Stimulated activated CD8-positive, alpha-beta memory T cell treated with anti-CD3 and anti-CD28 coated beads, Interleukin-7, amount 100 ng/mL, for 4 hours (primary cell): Measurements from ENCODE around the gene ZFTA.

Experiments
- DNase-seq, 2 donors: peaks; one replicate each; pipeline ENCODE4 v3.0.0-alpha.2; 2020; ENCODE audit warnings: low read depth in 2 of 2

The ZFTA gene

DNA sequence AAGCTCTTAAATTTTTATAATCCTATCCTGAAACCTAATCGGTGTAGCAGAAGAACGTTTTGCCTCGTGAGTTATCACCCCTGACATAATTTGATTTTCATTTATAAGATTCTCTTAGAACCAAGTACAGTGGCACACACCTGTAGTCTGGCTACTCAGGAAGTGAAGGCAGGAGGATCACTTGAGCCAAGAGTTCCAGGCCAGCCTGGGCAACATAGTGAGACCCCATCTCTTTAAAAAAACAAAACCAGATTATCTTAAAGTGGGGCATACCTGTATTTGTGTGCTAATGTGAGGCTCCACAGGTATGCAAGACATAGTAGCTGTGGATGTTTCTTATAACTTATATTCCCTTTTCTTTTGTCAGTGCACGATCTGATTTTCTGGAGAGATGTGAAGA, 19.0 kb downstream of the ZFTA start:
- no peak for DNase-seq

DNA sequence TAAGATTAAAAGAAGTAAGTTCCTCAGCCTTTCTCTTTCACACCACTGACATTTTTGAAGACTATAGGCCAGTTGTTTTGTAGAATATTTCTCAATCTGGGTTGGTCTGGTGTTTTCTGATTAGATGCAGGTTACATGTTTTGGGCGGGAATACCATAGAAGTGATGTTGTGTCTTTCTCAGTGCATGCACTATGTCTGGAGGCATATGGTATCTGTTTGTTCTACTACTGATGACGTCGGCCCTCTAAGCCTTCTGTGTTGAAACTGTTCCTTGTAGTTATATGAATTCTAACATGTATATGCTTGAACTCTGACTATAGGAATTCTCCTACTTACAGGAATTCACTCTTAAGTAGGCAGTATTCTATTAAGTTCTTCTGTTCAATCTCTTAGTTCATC, 21.6 kb downstream of the ZFTA start:
- no peak for DNase-seq

DNA sequence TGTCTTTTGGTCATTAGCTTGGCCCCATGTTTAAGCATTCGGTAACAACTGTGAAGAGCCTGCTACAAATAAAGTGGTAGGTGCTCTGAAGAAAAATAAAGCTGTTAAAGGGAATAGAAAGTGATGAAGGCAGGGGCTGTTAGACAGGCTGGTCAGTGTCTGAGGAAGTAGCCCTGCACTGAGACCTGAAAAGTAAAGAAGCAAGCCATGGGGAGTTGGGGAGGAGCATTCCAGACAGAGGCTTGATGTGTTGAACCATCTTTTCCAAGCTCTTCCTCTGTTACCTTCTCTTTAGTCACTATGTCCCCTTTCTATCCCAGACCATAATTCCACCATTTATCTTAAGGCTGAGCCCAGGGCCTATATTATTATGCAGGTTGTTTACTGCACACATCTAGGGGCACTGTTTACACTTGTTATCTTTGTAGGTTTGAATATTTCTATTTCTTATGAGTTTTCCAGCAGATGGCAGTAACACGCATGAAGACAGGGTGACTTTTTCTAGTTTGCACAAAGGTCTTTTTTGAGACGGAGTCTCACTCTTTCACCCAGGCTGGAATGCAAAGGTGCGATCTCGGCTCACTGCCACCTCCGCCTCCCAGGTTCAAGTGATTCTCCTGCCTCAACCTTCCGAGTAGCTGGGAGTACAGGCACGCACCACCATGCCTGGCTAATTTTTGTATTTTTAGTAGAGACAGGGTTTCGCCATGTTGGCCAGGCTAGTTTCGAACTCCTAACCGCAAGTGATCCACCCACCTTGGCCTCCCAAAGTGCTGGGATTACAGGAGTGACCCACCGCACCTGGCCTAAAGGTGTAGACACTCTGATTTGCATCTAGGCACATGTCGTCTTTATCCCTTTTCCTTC, 23.0 kb downstream of the ZFTA start:
- no peak for DNase-seq

DNA sequence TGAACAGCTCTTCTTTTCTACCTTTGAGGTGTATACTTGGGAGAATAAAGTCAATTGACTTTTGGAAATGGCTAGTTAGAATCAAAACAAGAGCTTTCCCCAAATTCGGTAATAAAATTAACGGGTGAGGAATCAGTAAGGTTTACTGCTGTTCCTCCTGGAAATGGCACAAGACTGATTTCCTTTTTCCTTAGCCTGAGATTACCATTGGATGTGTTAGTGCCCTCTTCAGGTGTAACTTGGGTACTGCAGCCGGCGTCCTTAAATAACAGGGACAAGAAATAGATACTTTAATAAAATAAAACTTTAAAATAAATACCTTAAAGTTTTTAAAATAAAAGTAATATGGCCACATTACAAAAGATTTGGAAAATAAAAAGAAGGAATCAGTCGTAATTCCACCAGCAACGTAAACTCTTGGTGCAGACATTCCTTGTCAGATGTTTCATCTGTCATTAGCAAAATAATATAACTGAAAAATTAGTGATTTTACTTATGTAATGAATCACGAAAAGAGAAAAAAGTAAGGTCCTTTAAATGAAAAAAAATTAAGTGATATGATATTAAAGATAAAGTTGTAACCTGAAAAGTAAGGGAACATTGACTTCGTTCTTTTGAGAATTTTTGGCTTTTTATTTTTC, 29.7 kb downstream of the ZFTA start:
- peak; percentile 24 to 45 for DNase-seq

DNA sequence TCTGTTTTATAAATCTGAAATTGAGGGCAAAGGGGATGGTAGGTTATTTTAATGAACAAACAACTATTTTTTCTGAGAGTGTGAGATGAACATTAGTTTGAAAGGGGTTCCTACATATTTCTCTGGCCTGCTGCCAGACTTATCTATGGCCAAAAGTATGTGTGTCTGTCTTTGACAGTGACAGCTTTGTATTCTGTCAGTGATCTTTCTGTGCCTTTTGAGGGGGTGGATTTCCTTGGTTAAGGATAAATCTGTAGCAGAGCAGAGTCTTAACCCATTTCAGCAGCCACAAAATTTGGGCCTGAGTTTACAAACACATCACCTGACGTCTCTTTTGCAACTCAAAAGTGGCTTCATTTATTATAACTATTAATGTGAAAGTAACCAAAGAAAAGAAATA, 30.9 kb downstream of the ZFTA start:
- DNase-seq, result no peak

DNA sequence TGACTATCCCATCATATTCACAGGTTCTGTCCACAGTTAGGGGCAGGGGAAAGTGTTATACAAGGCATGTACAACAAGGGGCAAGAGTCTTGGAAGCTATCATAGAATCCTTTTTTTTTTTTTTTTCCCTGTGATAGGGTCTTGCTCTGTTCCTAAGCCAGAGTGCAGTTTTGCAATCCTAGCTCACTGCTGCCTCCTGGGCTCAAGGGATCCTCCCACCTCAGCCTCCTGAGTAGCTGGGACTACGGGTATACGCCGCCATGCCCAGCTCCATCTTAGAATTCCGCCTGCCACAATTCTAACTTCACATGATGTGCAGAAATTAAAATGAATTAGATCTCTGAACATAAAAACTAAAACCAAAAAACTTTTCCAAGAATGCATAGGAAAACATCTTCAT, 31.7 kb downstream of the ZFTA start:
- no peak for DNase-seq

DNA sequence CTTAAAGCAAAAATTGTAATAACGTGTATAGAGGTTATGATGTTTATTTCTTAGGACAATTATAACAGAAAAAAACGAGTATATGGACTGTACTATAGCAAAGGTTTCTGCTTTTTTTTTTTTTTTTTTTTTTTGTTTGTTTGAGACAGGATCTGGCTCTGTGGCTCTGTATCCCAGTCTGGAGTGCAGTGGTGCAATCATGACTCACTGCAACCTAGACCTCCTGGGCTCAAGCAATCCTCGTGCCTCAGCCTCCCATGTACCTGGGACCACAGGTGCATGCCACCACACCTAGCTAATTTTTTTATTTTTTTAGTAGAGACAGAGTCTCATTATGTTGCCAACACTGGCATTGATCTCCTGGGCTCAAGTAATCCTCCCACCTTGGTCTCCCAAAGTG, 39.2 kb downstream of the ZFTA start:
- no peak for DNase-seq

DNA sequence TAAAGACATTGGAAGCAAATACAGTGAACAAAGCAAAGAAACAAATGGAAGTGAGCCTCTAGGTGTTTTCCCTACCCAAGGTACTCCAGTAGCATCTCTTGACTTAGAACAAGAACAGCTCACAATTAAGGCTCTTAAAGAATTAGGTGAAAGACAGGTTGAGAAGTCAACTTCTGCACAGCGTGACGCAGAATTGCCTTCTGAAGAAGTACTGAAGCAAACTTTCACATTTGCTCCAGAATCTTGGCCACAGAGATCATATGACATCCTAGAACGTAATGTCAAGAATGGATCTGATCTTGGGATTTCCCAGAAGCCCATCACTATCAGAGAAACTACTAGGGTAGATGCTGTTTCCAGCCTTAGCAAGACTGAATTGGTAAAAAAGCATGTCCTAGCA, 48.0 kb downstream of the ZFTA start:
- no peak for DNase-seq

DNA sequence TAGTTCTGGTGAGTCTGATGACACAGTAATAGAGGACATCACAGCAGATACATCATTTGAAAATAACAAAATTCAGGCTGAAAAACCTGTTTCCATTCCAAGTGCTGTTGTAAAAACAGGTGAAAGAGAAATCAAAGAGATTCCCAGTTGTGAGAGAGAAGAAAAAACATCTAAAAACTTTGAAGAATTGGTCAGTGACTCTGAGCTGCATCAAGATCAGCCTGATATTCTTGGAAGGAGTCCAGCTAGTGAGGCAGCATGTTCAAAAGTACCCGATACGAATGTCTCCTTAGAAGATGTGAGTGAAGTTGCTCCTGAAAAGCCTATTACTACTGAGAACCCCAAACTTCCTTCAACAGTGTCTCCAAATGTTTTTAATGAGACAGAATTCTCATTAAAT, 48.6 kb downstream of the ZFTA start:
- no peak for DNase-seq

DNA sequence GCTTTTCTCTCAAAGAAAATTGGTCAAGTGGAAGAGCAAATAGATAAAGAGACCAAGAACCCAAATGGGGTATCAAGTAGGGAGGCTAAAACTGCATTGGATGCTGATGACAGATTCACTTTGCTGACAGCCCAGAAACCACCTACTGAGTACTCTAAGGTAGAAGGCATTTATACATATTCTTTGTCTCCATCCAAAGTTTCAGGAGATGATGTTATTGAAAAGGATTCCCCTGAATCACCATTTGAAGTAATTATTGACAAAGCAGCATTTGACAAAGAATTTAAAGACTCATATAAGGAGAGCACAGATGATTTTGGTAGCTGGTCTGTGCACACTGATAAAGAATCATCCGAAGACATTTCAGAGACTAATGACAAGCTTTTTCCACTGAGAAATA, 49.6 kb downstream of the ZFTA start:
- no peak for DNase-seq
